Suppressor macrophage treated with lipopolysaccharide for 1 hour (primary cell): ENCODE measurements around the gene FAM199X.

Source experiments
- DNase-seq, 3 donors: peaks; one replicate each; pipeline ENCODE4 v3.0.0-alpha.2; 2020 to 2022

Gene FAM199X

GRCh38 chrX:104165894-104166734 lies at the start of gene FAM199X:
FAM199X (plus strand) TSS chrX:104166453; CDS start chrX:104166786, 333 bp downstream.
- DNase-seq, result peak; percentile 88 to 95 (median 91)

DNA sequence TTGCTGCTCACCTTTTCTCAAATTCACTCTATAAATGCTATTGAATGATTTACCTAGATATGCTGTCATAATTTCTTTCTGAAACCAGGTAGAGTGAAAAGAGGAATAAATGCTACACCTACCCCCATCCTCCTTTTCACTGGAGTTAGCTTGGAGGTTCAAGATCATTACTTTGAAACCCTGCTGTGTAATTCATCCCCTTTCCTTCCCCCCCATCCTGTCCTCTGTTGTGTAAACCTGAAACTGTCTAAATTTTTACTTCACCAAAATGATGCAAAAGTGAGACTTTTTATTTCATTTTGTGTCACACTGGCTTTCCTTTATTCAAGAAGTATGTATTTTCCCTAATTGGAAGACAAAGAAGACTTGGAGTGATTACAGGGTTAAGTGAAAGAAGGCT lies 48.5 kb upstream of the FAM199X start:
- no peak for DNase-seq

DNA sequence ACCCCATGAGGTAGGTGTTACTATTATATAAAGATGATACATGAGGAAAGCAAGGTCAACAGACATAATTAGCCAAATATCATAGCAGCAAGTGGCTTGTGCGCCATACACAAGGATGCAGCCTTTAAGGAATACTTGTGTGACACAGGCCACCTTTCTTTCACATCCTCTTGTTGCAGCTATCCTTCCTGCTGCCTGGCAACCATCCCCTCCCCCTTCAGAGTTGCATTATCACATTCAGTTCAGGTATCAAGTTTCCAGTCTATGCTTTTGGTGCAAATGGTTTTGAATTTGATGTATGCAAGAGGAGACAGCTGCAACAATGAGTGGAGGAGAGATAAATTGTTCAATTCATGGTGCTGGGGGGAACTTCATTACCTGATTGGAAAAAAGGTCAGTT lies 47.5 kb upstream of the FAM199X start:
- no peak for DNase-seq

- no peak for DNase-seq
Observed at GRCh38 chrX:104122829-104123228, 43.4 kb upstream of the FAM199X start.

DNA sequence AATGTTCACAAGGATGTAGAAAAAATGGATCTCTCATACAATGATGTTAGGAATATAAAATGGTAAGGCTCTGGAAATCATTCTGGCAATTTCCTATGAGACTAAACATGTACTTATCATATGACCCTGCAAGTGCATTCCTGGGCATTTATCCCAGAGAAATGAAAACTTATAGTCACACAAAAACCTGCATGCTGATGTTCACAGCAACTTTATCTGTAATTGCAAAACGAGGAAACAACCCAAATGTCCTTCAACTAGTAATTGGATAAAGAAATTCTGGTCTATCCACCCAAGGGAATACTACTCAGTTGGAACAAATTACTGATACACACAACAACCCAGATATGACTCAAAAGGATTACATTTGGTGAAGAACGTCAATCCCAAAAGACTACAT lies 39.4 kb upstream of the FAM199X start:
- no peak for DNase-seq

DNA sequence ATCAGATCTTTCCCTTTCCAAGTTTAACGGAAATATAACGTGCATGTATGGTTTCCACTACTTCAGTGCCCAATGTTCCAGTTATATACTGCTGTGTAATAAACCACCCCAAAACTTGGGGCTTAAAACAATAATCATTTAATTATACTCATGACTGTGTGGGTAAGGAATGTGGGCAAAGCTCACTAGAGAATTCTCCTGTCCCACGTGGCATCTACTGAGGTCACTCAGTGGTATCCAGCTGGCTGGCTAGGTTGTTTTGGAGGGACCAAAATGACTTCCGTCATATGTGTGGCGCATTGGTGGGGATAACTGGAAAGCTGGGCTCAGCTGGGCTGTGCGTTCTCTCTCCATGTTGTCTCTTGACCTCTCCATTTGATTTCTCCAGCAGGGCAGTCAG lies 35.4 kb upstream of the FAM199X start:
- no peak for DNase-seq

DNA sequence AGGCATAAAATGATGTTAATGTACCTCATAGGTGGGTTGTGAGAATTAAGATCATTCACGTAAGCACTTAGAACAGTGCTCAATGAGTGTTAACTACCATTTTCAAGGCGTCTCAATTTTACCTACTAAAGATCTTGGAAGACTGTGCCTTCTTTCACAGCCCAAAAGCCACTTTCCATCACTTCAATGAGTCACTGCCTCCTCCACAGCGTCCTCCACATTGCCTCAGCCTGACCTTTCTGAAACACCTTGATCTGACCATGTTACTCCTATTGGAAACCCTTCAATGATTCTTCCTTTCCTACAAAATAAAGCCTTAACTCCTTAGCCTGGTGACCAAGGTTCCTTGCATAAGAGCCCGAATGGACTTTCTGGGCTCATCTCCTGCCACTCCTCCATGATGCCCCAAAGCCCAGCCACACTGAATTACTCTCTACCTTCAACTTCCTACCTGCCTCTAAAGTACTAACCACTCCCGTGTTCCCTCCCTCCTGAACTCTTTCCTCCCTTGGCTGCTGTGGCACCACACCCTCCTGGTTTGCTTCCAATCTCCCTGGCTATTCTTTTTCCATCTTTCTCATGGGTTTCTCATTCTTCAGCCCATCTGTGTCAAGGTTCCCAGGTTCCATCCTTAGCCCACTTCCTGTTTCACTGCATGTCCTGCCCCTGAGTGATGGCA lies 31.5 kb upstream of the FAM199X start:
- no peak for DNase-seq

GRCh38 chrX:104135677-104136076 lies 30.6 kb upstream of the FAM199X start:
- DNase-seq, result no peak

- peak; percentile 75 to 84 (median 82) for DNase-seq
Observed at GRCh38 chrX:104136241-104137019, 29.8 kb upstream of the FAM199X start.

GRCh38 chrX:104137496-104137895 lies 28.8 kb upstream of the FAM199X start:
- DNase-seq, result peak in 1 of 3 donors; percentile 10

GRCh38 chrX:104141087-104141760 lies 25.0 kb upstream of the FAM199X start:
- no peak for DNase-seq

DNA sequence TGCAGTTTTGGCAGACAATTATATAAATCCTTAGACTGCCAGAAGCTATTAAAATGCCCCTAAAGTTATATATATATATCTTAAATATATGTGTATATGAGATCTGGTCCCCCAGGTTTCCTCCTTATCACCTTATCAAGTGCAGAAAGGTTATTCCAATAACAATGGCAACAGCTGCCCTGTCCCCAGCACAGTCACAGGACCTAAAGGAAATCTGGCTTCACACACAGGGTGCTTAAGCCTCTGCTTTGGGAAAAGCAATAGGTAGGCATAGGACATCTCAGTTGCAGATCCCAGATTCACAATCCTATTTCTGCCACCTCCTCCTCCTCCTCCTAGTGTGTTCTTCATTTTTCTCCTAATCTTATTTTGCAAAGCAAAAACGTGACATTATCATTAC lies 15.2 kb upstream of the FAM199X start:
- DNase-seq, result no peak

DNA sequence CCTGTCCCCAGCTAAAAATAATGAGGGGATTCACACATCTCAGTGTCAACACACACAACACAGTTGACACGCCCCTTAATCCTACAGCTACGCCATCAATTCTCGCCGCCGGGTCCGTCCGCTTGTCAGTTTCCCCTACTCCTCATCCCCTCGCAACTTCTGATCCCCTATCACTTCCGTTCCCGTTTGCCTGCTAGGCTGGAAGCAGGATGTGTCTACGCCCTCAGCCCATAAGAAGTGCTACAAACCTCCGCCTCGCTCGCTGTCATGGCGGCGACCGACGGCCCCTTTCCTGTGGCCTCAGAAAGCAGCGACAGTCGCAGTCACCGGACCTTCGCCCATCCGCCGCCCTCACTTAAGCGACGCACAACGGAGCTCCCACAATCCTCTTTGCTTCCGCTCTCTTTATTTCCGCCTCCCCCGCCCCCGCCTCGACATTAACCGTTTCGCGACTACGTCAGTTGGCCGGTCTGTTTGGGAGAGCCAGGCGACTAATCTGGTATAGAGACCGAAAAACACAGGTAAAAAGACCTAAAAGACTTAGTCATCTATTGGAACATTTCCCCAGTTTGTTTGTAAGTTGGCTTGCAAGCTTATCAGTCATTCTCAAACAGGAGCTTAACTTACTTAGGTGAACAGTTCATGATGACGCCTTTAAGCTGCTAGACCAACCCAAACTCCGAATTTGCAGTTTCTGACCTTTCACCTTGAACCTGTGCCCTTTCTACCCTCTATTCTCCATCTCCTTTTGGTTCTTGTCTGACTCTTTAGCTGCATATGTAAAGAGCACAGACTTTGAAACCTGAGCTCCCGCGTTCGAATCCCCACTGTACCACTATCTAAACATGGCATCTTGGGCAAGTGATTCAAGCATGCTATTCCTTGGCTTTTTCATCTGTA lies 9.4 kb upstream of the FAM199X start, which contains the start of gene SLC25A53:
SLC25A53 (minus strand) TSS at position 380 of the 900 bp plus-strand sequence. CDS start 51,752 bp downstream, outside the sequence.
- DNase-seq, result peak; percentile 81 to 87 (median 85)

GRCh38 chrX:104166735-104167436 lies 633 bp downstream of the FAM199X start:
- DNase-seq, result no peak

GRCh38 chrX:104168127-104168526 lies 1.9 kb downstream of the FAM199X start:
- no peak for DNase-seq

GRCh38 chrX:104172121-104172520 lies 5.9 kb downstream of the FAM199X start:
- DNase-seq, result no peak

DNA sequence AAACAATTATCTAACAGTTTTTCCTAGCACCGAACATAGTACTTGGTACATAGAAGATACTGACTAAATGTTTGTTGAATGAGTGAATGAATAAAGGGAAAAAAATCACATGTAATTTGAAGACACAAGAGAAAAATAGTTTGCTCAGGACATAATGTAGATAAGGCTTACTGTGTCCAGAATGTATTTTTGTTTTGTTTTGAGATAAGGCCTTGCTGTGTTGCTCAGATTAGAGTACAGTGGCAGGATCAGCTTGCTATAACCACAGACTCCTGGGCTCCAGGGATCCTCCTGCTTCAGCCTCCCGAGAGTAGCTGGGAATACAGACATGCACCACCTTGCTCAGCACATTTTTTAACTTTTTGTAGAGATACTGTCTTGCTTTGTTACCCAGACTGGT lies 6.5 kb downstream of the FAM199X start:
- no peak for DNase-seq

DNA sequence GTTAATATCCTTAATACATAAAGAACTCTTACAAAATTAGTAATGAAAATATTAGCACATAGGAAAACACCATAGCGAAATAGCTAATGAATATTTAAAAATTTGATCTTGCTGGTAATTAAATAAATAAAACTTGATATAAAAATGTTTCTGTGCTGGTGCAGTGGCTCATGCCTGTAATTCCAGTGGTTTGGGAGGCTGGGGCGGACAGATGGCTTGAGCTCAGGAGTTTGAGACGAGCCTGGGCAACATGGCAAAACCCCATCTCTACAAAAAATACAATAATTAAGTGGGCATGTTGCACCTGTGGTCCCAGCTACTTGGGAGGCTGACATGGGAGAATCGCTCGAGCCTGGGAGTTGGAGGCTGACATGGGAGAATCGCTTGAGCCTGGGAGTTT lies 7.6 kb downstream of the FAM199X start:
- DNase-seq, result no peak

- DNase-seq, result no peak
Observed at GRCh38 chrX:104183685-104184084, 17.4 kb downstream of the FAM199X start.

- DNase-seq, result no peak
Observed at GRCh38 chrX:104187931-104188330, 21.7 kb downstream of the FAM199X start.

DNA sequence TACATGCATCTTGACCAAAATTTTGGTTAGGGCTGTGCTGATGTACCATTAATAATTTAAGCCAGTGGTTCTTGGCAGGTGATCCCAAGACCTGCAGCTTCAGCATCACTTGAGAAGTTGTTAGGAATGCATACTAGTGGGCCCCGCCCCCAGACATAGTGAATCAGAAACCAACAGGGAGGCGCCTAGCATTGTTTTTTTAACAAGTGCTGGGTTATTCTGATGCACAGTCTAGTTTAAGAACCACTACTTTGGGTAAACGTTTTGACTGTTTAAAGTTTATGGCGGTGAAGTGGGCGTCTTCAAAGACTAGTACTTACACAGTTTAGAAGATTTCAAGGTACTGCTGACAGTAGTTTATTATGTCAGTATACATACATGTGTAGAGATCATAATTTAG lies 23.6 kb downstream of the FAM199X start:
- no peak for DNase-seq
